GM12878 (cell line): ENCODE results near the gene CEP170B. TPM values are rescaled to one million over a fixed set of nuclear protein-coding genes. Genes with fewer than 3 reads are reported as not detected.

ENCODE experiments used
- ATAC-seq: fragments of 200-7000 bp; cut with Tn5 transposase; 3 replicates; pipeline ENCODE4 v1.9.1; 2020; ENCODE audit warnings: mild to moderate bottlenecking, moderate library complexity
- BruUV-seq: library from RNA; stranded (reverse); fragments of 400-500 nt; replicated peaks from 2 replicates; lab custom pipeline; 2021; lab: Mats Ljungman, UMichigan
- CTCF ChIA-PET: fragments of 300-600 bp; sonication (Branson Sonifier 250); formaldehyde crosslinking; extraction: SDS; loops from one replicate; lab custom pipeline; 2021; ENCODE audit warnings: inconsistent platforms; lab: Yijun Ruan, JAX
- POLR2A ChIA-PET: fragments of 350-600 bp; formaldehyde crosslinking; extraction: SDS; loops from one replicate; lab custom pipeline; 2021; ENCODE audit warnings: inconsistent platforms; lab: Charles Lee
- RAD21 ChIA-PET: fragments of 300-600 bp; sonication (Branson Sonifier 250); formaldehyde crosslinking; loops from one replicate; lab custom pipeline; 2023; ENCODE audit warnings: antibody characterized with exemption; ENCODE audit not compliant: unreplicated experiment; lab: Charles Lee
- SMC1A ChIA-PET: fragments of 300-600 bp; sonication (Branson Sonifier 250); formaldehyde crosslinking; loops from one replicate; lab custom pipeline; 2023; ENCODE audit not compliant: unreplicated experiment, uncharacterized antibody; lab: Charles Lee
- DNase-seq: peaks from one replicate; pipeline ENCODE4 v3.0.0-alpha.2; 2011; ENCODE audit warnings: low read depth, low spot score
- FAIRE-seq: peaks from 3 replicates; lab custom pipeline; 2011; peaks lifted over from hg19 to GRCh38; lab: Jason Lieb, UNC
- H2AFZ ChIP-seq: 2 replicates; pipeline ENCODE4 v1.6.0; 2011; ENCODE audit warnings: low read depth, low read length, control low read depth; ENCODE audit not compliant: control insufficient read depth
- H3K27ac ChIP-seq: 2 replicates; pipeline ENCODE4 v1.5.1; 2011; ENCODE audit warnings: control low read depth; ENCODE audit not compliant: control insufficient read depth, insufficient read depth
- H3K27me3 ChIP-seq, 2 experiments: replicated peaks in 1 of 2; 2 replicates each; pipeline versions ENCODE4 v1.6.0 to v1.6.1; 2011; ENCODE audit warnings: low read length in 1 of 2; ENCODE audit not compliant: control insufficient read depth in 2 of 2, insufficient read depth in 2 of 2
- H3K36me3 ChIP-seq, 2 experiments: 2 replicates each; pipeline ENCODE4 v1.5.1; 2011; ENCODE audit warnings: low read length in 1 of 2; ENCODE audit not compliant: control insufficient read depth in 2 of 2, insufficient read depth in 2 of 2
- H3K4me1 ChIP-seq: 2 replicates; pipeline ENCODE4 v1.6.1; 2011; ENCODE audit warnings: mild to moderate bottlenecking, low read length, moderate library complexity, mixed read lengths; ENCODE audit not compliant: control insufficient read depth, insufficient read depth
- H3K4me2 ChIP-seq: 2 replicates; pipeline ENCODE4 v1.6.0; 2011; ENCODE audit warnings: control low read depth; ENCODE audit not compliant: control insufficient read depth, insufficient read depth
- H3K4me3 ChIP-seq: fragments of 200-600 bp; sonication (generic); 2 replicates; pipeline ENCODE4 v1.5.1; 2016
- H3K79me2 ChIP-seq: 2 replicates; pipeline ENCODE4 v1.6.0; 2011; ENCODE audit warnings: low read length; ENCODE audit not compliant: control insufficient read depth, insufficient read depth
- H3K9ac ChIP-seq: 2 replicates; pipeline ENCODE4 v1.8.0; 2011; ENCODE audit warnings: low read length, control low read depth, mixed read lengths; ENCODE audit not compliant: control insufficient read depth, insufficient read depth
- H3K9me3 ChIP-seq: replicated peaks from 3 replicates; pipeline ENCODE4 v1.5.1; 2011; ENCODE audit warnings: mild to moderate bottlenecking, low read length; ENCODE audit not compliant: control insufficient read depth, insufficient read depth
- H4K20me1 ChIP-seq: 2 replicates; pipeline ENCODE4 v1.6.0; 2011; ENCODE audit not compliant: control insufficient read depth, insufficient read depth
- BRCA1 ChIP-seq: IDR thresholded peaks from 2 replicates; pipeline ENCODE4 v1.6.1; 2011; ENCODE audit warnings: low read depth, low read length, improper control_type of control experiment
- CBX5 ChIP-seq: sonication (generic); IDR thresholded peaks from 2 replicates; pipeline ENCODE4 v1.6.1; 2016; ENCODE audit warnings: low read depth, moderate library complexity, mild to moderate bottlenecking, inconsistent platforms
- CHD2 ChIP-seq: IDR thresholded peaks from 2 replicates; pipeline ENCODE4 v1.6.1; 2011; ENCODE audit warnings: low read depth, low read length, improper control_type of control experiment, borderline replicate concordance
- EGR1 ChIP-seq, 2 experiments: IDR thresholded peaks; 1 replicate in 1 of 2; 2 replicates in 1 of 2; pipeline ENCODE4 v1.6.1; 2011 to 2012; ENCODE audit warnings: low read depth in 2 of 2, low read length in 2 of 2, borderline replicate concordance in 1 of 2, mild to moderate bottlenecking in 1 of 2, moderate library complexity in 1 of 2
- FOS ChIP-seq: IDR thresholded peaks from 3 replicates; pipeline ENCODE4 v1.6.1; 2011; ENCODE audit warnings: borderline replicate concordance; ENCODE audit not compliant: insufficient read length; ENCODE audit errors: extremely low read depth
- HDAC6 ChIP-seq: fragments of 200-600 bp; sonication (generic); IDR thresholded peaks from one replicate; pipeline ENCODE4 v1.8.0; 2017; ENCODE audit warnings: antibody characterized with exemption; ENCODE audit not compliant: unreplicated experiment
- MEF2A ChIP-seq: IDR thresholded peaks from 2 replicates; pipeline ENCODE4 v1.6.1; 2011; ENCODE audit warnings: low read depth, mild to moderate bottlenecking, low read length, moderate library complexity; ENCODE audit not compliant: insufficient read depth
- MTA3 ChIP-seq: IDR thresholded peaks from 2 replicates; pipeline ENCODE4 v1.6.1; 2012; ENCODE audit warnings: low read length, inconsistent platforms, borderline replicate concordance
- NRF1 ChIP-seq: conservative IDR thresholded peaks from 2 replicates; pipeline ENCODE4 v1.6.1; 2011; ENCODE audit warnings: mild to moderate bottlenecking, low read depth, low read length, improper control_type of control experiment
- RUNX3 ChIP-seq: IDR thresholded peaks from 2 replicates; pipeline ENCODE4 v1.6.1; 2012; ENCODE audit warnings: low read length, inconsistent platforms
- ZNF274 ChIP-seq: IDR thresholded peaks from one replicate; pipeline ENCODE4 v1.8.0; 2011; ENCODE audit not compliant: insufficient read length, insufficient read depth
- ZSCAN29 ChIP-seq: fragments of 450-650 bp; IDR thresholded peaks from 2 replicates; pipeline ENCODE4 v1.6.1; 2017; ENCODE audit warnings: mild to moderate bottlenecking, moderate library complexity
- WGBS: methylation state at CpG from one replicate; pipeline ENCODE4 v1.1.6; 2016; ENCODE audit warnings: low lambda C conversion rate; ENCODE audit not compliant: insufficient replicate concordance, insufficient coverage; ENCODE audit errors: missing lambda C conversion rate; 5-methylcytosine and 5-hydroxymethylcytosine counted together
- in situ Hi-C: fragments of 300-500 bp; cut with MboI; formaldehyde crosslinking; loops from 9 replicates; pipeline ENCODE4 v1.14.3; 2018; ENCODE audit warnings: mixed read lengths
- intact Hi-C: fragments of 100-400 bp; cut with micrococcal nuclease; formaldehyde crosslinking; loops from one replicate; pipeline ENCODE4 v1.14.2; 2022; ENCODE audit not compliant: unreplicated experiment
- polyA plus RNA-seq, 11 experiments: library from polyadenylated mRNA; depleted of rRNA in 4 of 11; unstranded in 6 of 11; stranded (reverse) in 5 of 11; fragments of >200 nt; fragmentation: Nextera tagmentation in 4 of 11; fragmentation: Illumina TruSeq in 1 of 11; extraction: Ambion mirVana in 4 of 11; extraction: Trizol in 1 of 11; gene quantifications; 1 replicate in 1 of 11; 2 replicates in 10 of 11; pipeline versions ENCODE4 v1.2.1 to v1.2.3, GENCODE V29; 2011 to 2016; ENCODE audit warnings: inconsistent platforms in 2 of 11, missing spikeins in 2 of 11, low read depth in 1 of 11
- total RNA-seq, 4 experiments: library from RNA; depleted of rRNA in 3 of 4; stranded (reverse); fragments of >200 nt in 3 of 4; fragmentation: Illumina TruSeq in 1 of 4; extraction: Trizol in 1 of 4; gene quantifications; 2 replicates each; pipeline versions ENCODE4 v1.2.1 to v1.2.3, GENCODE V29; 2013 to 2021
- TF ChIP-seq, protein P1 (sequence below): fragments of 150-350 bp; IDR thresholded peaks from 2 replicates; pipeline ENCODE4 v1.6.1; 2016; ENCODE audit warnings: low read depth, low read length

The CEP170B gene
- total and polyA plus RNA-seq, 10 of the 15 experiments (the other 5 are each of a cell fraction or from before 2014, with no cell fraction given): 0.01 to 0.44 (median 0.05) TPM; not detected in 4

DNA sequence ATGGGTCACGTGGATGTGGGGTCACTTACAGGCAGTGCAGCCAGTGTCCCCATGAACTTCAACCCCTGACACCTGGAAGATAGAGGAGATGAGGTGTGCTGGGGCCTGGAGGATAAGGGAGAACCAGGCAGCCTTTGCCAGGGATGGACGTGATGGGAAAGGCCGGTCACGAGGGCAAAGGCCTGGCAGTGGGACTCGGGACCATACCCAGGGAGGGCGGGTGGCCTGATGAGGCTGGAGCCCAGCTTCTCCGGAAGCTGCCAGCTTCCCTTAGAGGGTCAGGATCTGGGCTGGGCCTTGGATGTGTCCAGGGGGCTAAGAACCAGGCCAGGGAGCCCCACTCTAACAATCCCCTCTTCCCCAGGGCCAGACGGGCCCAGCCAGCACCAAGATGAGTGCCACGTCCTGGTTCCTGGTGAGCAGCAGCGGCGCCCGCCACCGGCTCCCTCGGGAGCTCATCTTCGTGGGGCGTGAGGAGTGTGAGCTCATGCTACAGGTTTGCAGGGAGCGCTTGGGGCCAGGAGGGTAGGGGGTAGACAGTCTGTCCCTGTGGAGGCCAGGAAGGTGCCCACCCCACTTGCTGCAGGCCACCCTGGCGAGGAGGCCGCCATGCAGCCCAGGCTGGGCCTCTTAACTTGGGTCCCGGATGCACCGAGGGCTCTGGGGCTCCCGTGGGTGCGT is 3.1 kb downstream of the CEP170B start:
- POLR2A ChIA-PET: interaction anchor here (0.5 kb wide), 1 partner anchor 37 kb away, joined by 4 read pairs; no protein-coding TSS in a partner anchor
- no peak overlapping the region for H3K4me3 ChIP-seq
- SMC1A ChIA-PET: no interaction called here
- CTCF ChIA-PET: no interaction called here
- BruUV-seq: no TSS peak
- no peak overlapping the region for H3K27ac ChIP-seq
- FAIRE-seq (no peak), DNase-seq (no peak), ATAC-seq (no peak)
- 0 out of 2 replicates have a peak, but pooled peaks cover 4% of the 10 kb centered on the region for H3K4me1 ChIP-seq
- H3K9ac ChIP-seq: no peak overlapping the region
- WGBS: 36% methylated on average over 23 of the region's 23 CpGs
- no peak overlapping the region for H2AFZ ChIP-seq
- no peaks in the 10 kb centered on the region for H3K9me3 ChIP-seq
- H3K27me3 ChIP-seq: peaks cover 3 to 6% of the 10 kb centered on the region in 2 experiments; a peak in 3 of 4 replicates
- H3K79me2 ChIP-seq: no peaks in the 10 kb centered on the region
- RAD21 ChIA-PET: no interaction called here
- H3K36me3 ChIP-seq: no peaks in the 10 kb centered on the region
- intact Hi-C loops: no loop called here
- no peak overlapping the region for H3K4me2 ChIP-seq
- H4K20me1 ChIP-seq: no peaks in the 10 kb centered on the region; the same call in 1 of the 2 replicates
- in situ Hi-C loops: no loop called here
- TF ChIP-seq ZNF274 (no peak), BRCA1 (no peak), HDAC6 (no peak), MEF2A (no peak)

DNA sequence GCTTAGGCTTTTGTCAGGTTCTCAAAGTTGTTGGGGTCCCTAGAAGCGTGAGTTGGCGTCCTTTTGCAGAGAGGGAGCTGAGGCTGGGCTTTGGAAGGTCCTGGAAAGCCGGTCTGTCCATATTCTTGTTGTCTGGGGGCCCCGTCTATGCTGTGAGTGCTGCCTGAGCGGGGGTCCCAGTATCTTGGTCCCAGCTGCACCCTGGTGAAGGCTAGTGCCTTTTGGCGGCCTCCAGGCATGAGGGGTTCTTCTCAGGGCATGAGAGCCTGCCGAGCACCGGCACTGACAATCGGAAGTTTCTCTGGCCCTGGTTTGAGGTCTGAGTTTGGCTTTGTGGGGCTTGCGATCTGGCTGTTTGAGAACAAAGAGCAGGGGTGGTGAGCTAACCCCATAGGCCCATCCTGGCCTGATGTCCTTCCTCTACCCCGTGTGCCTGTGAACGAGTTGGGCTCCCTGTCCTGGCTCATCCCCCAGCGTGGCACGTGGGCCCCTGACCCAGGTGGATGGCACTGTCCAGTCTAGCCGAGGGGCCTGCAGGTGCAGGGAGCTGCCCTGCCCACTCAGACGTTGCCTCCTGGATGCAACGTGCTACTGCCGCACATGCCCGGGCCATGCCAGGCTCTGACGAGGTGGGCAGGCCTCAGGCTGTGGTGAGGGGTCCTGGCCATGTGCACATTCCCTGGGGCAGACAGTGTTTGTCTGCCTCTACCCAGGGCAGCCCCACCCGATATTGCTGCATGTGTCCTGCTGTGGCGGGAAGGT is 3.9 kb downstream of the CEP170B start:
- Histone ChIP-seq H3K4me1 (0 out of 2 replicates have a peak, but pooled peaks cover 4% of the 10 kb centered on the region), H2AFZ (no peak overlapping the region), H3K4me2 (no peak overlapping the region), H4K20me1 (no peaks in the 10 kb centered on the region; the same call in 1 of the 2 replicates), H3K9ac (no peak overlapping the region), H3K4me3 (no peak overlapping the region), H3K79me2 (no peaks in the 10 kb centered on the region), H3K27me3 (peaks cover 2 to 4% of the 10 kb centered on the region in 2 experiments; a peak in 3 of 4 replicates), H3K36me3 (no peaks in the 10 kb centered on the region), H3K9me3 (no peaks in the 10 kb centered on the region), H3K27ac (no peak overlapping the region)
- ChIA-PET SMC1A (no interaction called here), CTCF (interaction anchor here (0.7 kb wide), 1 partner anchor 19 kb away, joined by 3 read pairs; no protein-coding TSS in a partner anchor), RAD21 (no interaction called here), POLR2A (no interaction called here)
- intact Hi-C loops (no loop called here), in situ Hi-C loops (no loop called here)
- DNase-seq (no peak), ATAC-seq (no peak), FAIRE-seq (no peak)
- 38% methylated on average over 22 of the region's 22 CpGs for WGBS
- BruUV-seq: no TSS peak
- TF ChIP-seq CHD2 (no peak), MTA3 (no peak), ZSCAN29 (no peak), FOS (no peak), NRF1 (no peak), EGR1 (IDR thresholded peaks at IDR 0.05; ENCODE audit: borderline replicate concordance in 1 of 2, low read depth in 2 of 2, low read length in 2 of 2) (no peak), CBX5 (no peak), RUNX3 (no peak)
- TF ChIP-seq, protein P1, sequence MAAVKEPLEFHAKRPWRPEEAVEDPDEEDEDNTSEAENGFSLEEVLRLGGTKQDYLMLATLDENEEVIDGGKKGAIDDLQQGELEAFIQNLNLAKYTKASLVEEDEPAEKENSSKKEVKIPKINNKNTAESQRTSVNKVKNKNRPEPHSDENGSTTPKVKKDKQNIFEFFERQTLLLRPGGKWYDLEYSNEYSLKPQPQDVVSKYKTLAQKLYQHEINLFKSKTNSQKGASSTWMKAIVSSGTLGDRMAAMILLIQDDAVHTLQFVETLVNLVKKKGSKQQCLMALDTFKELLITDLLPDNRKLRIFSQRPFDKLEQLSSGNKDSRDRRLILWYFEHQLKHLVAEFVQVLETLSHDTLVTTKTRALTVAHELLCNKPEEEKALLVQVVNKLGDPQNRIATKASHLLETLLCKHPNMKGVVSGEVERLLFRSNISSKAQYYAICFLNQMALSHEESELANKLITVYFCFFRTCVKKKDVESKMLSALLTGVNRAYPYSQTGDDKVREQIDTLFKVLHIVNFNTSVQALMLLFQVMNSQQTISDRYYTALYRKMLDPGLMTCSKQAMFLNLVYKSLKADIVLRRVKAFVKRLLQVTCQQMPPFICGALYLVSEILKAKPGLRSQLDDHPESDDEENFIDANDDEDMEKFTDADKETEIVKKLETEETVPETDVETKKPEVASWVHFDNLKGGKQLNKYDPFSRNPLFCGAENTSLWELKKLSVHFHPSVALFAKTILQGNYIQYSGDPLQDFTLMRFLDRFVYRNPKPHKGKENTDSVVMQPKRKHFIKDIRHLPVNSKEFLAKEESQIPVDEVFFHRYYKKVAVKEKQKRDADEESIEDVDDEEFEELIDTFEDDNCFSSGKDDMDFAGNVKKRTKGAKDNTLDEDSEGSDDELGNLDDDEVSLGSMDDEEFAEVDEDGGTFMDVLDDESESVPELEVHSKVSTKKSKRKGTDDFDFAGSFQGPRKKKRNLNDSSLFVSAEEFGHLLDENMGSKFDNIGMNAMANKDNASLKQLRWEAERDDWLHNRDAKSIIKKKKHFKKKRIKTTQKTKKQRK: no peak
